MM.1S (cell line): ENCODE data around the gene PKNOX1.

ENCODE experiments used
- DNase-seq: peaks from one replicate; pipeline ENCODE4 v3.0.0-alpha.2; 2015
- H2AFZ ChIP-seq: fragments of 300-600 bp; sonication (generic); 2 replicates; pipeline ENCODE4 v1.6.0; 2016; ENCODE audit warnings: antibody characterized with exemption, low read length
- H3F3A ChIP-seq: fragments of 300-600 bp; sonication (generic); 2 replicates; pipeline ENCODE4 v1.6.1; 2016; ENCODE audit warnings: mild to moderate bottlenecking, antibody characterized with exemption, low read length, moderate library complexity, mixed read lengths; ENCODE audit not compliant: insufficient read depth
- H3K27ac ChIP-seq: fragments of 300-600 bp; sonication (generic); 2 replicates; pipeline ENCODE4 v1.5.1; 2016; ENCODE audit warnings: mild to moderate bottlenecking, low read length
- H3K27me3 ChIP-seq: fragments of 300-600 bp; sonication (generic); replicated peaks from 2 replicates; pipeline ENCODE4 v1.6.0; 2016; ENCODE audit warnings: low read length; ENCODE audit not compliant: insufficient read depth
- H3K36me3 ChIP-seq: fragments of 300-600 bp; sonication (generic); replicated peaks from 2 replicates; pipeline ENCODE4 v1.6.1; 2016; ENCODE audit warnings: mild to moderate bottlenecking, low read length, mixed read lengths; ENCODE audit not compliant: insufficient read depth
- H3K4me1 ChIP-seq: fragments of 300-600 bp; sonication (generic); 2 replicates; pipeline ENCODE4 v1.6.1; 2016; ENCODE audit warnings: low read length, mixed read lengths
- H3K4me2 ChIP-seq: fragments of 300-600 bp; sonication (generic); 2 replicates; pipeline ENCODE4 v1.6.0; 2016; ENCODE audit warnings: low read depth, low read length
- H3K4me3 ChIP-seq: fragments of 300-600 bp; sonication (generic); 2 replicates; pipeline ENCODE4 v1.5.1; 2016; ENCODE audit warnings: low read length, mixed read lengths
- H3K79me2 ChIP-seq: fragments of 300-600 bp; sonication (generic); 2 replicates; pipeline ENCODE4 v1.6.1; 2016; ENCODE audit warnings: mixed run types, low read length, mixed read lengths
- H3K9ac ChIP-seq: fragments of 300-600 bp; sonication (generic); 2 replicates; pipeline ENCODE4 v1.6.1; 2016; ENCODE audit warnings: low read length, mixed read lengths
- H3K9me2 ChIP-seq: fragments of 300-600 bp; sonication (generic); replicated peaks from 2 replicates; pipeline ENCODE4 v1.6.1; 2016; ENCODE audit warnings: mild to moderate bottlenecking, low read length, mixed read lengths; ENCODE audit not compliant: insufficient read depth
- H3K9me3 ChIP-seq: fragments of 300-600 bp; sonication (generic); replicated peaks from 2 replicates; pipeline ENCODE4 v1.6.1; 2016; ENCODE audit warnings: mild to moderate bottlenecking, low read length, mixed read lengths; ENCODE audit not compliant: insufficient read depth
- H4K20me1 ChIP-seq: fragments of 300-600 bp; sonication (generic); 2 replicates; pipeline ENCODE4 v1.6.1; 2016; ENCODE audit warnings: mild to moderate bottlenecking, low read length, moderate library complexity, mixed read lengths; ENCODE audit not compliant: insufficient read depth
- EZH2 ChIP-seq: fragments of 300-600 bp; sonication (generic); optimal IDR thresholded peaks from 2 replicates; pipeline ENCODE3; 2017; ENCODE audit warnings: low read depth, mild to moderate bottlenecking, antibody characterized with exemption, low read length, mixed read lengths
- EZH2phosphoT487 ChIP-seq: fragments of 300-600 bp; sonication (generic); IDR thresholded peaks from 2 replicates; pipeline ENCODE4 v1.6.1; 2018; ENCODE audit warnings: antibody characterized with exemption, low read length
- TF ChIP-seq, protein P1 (sequence below): fragments of 300-600 bp; sonication (generic); IDR thresholded peaks from 2 replicates; pipeline ENCODE4 v1.5.1; 2016; ENCODE audit warnings: antibody characterized with exemption, low read length, mixed read lengths

Gene PKNOX1

GRCh38 chr21:42983103-42983502 lies 8.7 kb downstream of the PKNOX1 start:
- Histone ChIP-seq H3K9me3 (no peaks in the 10 kb centered on the region), H3K27me3 (no peaks in the 10 kb centered on the region), H3F3A (0 out of 2 replicates have a peak, but pooled peaks cover 2% of the 10 kb centered on the region), H3K4me2 (no peak overlapping the region), H2AFZ (no peak overlapping the region), H4K20me1 (no peaks in the 10 kb centered on the region), H3K9ac (no peak overlapping the region), H3K4me1 (peaks cover 10% of the 10 kb centered on the region), H3K4me3 (no peak overlapping the region), H3K79me2 (peaks cover 73% of the 10 kb centered on the region), H3K36me3 (no peaks in the 10 kb centered on the region; the same call in 1 of the 2 replicates), H3K27ac (no peak overlapping the region), H3K9me2 (no peaks in the 10 kb centered on the region)
- DNase-seq: peak; percentile 43
- TF ChIP-seq EZH2phosphoT487 (no peak), EZH2 (no peak)
- TF ChIP-seq, protein P1, sequence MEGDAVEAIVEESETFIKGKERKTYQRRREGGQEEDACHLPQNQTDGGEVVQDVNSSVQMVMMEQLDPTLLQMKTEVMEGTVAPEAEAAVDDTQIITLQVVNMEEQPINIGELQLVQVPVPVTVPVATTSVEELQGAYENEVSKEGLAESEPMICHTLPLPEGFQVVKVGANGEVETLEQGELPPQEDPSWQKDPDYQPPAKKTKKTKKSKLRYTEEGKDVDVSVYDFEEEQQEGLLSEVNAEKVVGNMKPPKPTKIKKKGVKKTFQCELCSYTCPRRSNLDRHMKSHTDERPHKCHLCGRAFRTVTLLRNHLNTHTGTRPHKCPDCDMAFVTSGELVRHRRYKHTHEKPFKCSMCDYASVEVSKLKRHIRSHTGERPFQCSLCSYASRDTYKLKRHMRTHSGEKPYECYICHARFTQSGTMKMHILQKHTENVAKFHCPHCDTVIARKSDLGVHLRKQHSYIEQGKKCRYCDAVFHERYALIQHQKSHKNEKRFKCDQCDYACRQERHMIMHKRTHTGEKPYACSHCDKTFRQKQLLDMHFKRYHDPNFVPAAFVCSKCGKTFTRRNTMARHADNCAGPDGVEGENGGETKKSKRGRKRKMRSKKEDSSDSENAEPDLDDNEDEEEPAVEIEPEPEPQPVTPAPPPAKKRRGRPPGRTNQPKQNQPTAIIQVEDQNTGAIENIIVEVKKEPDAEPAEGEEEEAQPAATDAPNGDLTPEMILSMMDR: no peak

GRCh38 chr21:42983869-42984268 lies 9.5 kb downstream of the PKNOX1 start:
- H3K36me3 ChIP-seq: no peaks in the 10 kb centered on the region; the same call in 1 of the 2 replicates
- DNase-seq: no peak
- no peaks in the 10 kb centered on the region for H3K27me3 ChIP-seq
- H3K9ac ChIP-seq: no peak overlapping the region
- 0 out of 2 replicates have a peak, but pooled peaks cover 2% of the 10 kb centered on the region for H3F3A ChIP-seq
- H3K9me3 ChIP-seq: no peaks in the 10 kb centered on the region
- H2AFZ ChIP-seq: no peak overlapping the region
- H3K4me1 ChIP-seq: peaks cover 10% of the 10 kb centered on the region
- H3K79me2 ChIP-seq: peaks cover 75% of the 10 kb centered on the region
- no peak overlapping the region for H3K27ac ChIP-seq
- H3K4me2 ChIP-seq: no peak overlapping the region
- H4K20me1 ChIP-seq: no peaks in the 10 kb centered on the region
- H3K9me2 ChIP-seq: no peaks in the 10 kb centered on the region
- H3K4me3 ChIP-seq: no peak overlapping the region
- TF ChIP-seq EZH2phosphoT487 (no peak), EZH2 (no peak)
- TF ChIP-seq, protein P1: no peak

- H3K79me2 ChIP-seq: peaks cover 60% of the 10 kb centered on the region
- no peak overlapping the region for H3K9ac ChIP-seq
- no peak overlapping the region for H3K27ac ChIP-seq
- no peaks in the 10 kb centered on the region for H3K9me3 ChIP-seq
- peaks cover 10% of the 10 kb centered on the region for H3K4me1 ChIP-seq
- no peaks in the 10 kb centered on the region for H4K20me1 ChIP-seq
- H3K4me3 ChIP-seq: no peak overlapping the region
- TF ChIP-seq EZH2 (no peak), EZH2phosphoT487 (no peak)
- no peaks in the 10 kb centered on the region for H3K9me2 ChIP-seq
- no peak overlapping the region for H2AFZ ChIP-seq
- H3F3A ChIP-seq: 0 out of 2 replicates have a peak, but pooled peaks cover 2% of the 10 kb centered on the region
- DNase-seq: no peak
- H3K4me2 ChIP-seq: no peak overlapping the region
- H3K27me3 ChIP-seq: no peaks in the 10 kb centered on the region
- no peaks in the 10 kb centered on the region for H3K36me3 ChIP-seq
Observed at GRCh38 chr21:42986125-42986783, 11.9 kb downstream of the PKNOX1 start.
